H1 (cell line): ENCODE measurements around the gene TRAPPC12.

ENCODE experiments used
- CHD2 ChIP-seq: IDR thresholded peaks from 2 replicates; pipeline ENCODE4 v1.6.1; 2012; ENCODE audit warnings: low read length, improper control_type of control experiment
- CTCF ChIP-seq, 3 experiments: IDR thresholded peaks; 1 replicate in 2 of 3; 2 replicates in 1 of 3; pipeline versions ENCODE4 v1.5.1 to v1.6.1; 2011; ENCODE audit warnings: low read length in 3 of 3, mild to moderate bottlenecking in 3 of 3, inconsistent platforms in 2 of 3, low read depth in 1 of 3, moderate library complexity in 1 of 3; ENCODE audit not compliant: insufficient read depth in 1 of 3; ENCODE audit errors: control extremely low read depth in 1 of 3
- EP300 ChIP-seq, 2 experiments: IDR thresholded peaks; 1 replicate in 1 of 2; 2 replicates in 1 of 2; pipeline ENCODE4 v1.6.1; 2011 to 2012; ENCODE audit warnings: low read depth in 2 of 2, low read length in 2 of 2, mild to moderate bottlenecking in 2 of 2, borderline replicate concordance in 1 of 2, inconsistent platforms in 1 of 2, moderate library complexity in 1 of 2
- EZH2 ChIP-seq: fragments of 200-600 bp; sonication (generic); IDR thresholded peaks from 2 replicates; pipeline ENCODE4 v1.7.1; 2012; ENCODE audit warnings: low read depth, mild to moderate bottlenecking, moderate library complexity, low read length, inconsistent platforms; ENCODE audit not compliant: severe bottlenecking
- GTF2F1 ChIP-seq: IDR thresholded peaks from 2 replicates; pipeline ENCODE4 v1.6.1; 2012; ENCODE audit warnings: low read depth, low read length, improper control_type of control experiment, borderline replicate concordance
- POLR2A ChIP-seq, 2 experiments: IDR thresholded peaks; 1 replicate in 1 of 2; 2 replicates in 1 of 2; pipeline ENCODE4 v1.6.1; 2011; ENCODE audit warnings: low read depth in 2 of 2, low read length in 2 of 2, mild to moderate bottlenecking in 2 of 2; ENCODE audit errors: control extremely low read depth in 1 of 2
- RAD21 ChIP-seq, 2 experiments: IDR thresholded peaks in 1 of 2; conservative IDR thresholded peaks in 1 of 2; 2 replicates each; pipeline ENCODE4 v1.6.1; 2011; ENCODE audit warnings: low read depth in 2 of 2, low read length in 2 of 2, improper control_type of control experiment in 1 of 2, inconsistent platforms in 1 of 2, mild to moderate bottlenecking in 1 of 2, moderate library complexity in 1 of 2
- RFX5 ChIP-seq: IDR thresholded peaks from 2 replicates; pipeline ENCODE4 v1.6.1; 2011; ENCODE audit warnings: low read depth, low read length, improper control_type of control experiment, borderline replicate concordance
- SRF ChIP-seq: IDR thresholded peaks from 2 replicates; pipeline ENCODE4 v1.6.1; 2011; ENCODE audit warnings: mild to moderate bottlenecking, low read depth, low read length, moderate library complexity
- TCF12 ChIP-seq: IDR thresholded peaks from 2 replicates; pipeline ENCODE4 v1.6.1; 2011; ENCODE audit warnings: low read depth, mild to moderate bottlenecking, low read length

DNA sequence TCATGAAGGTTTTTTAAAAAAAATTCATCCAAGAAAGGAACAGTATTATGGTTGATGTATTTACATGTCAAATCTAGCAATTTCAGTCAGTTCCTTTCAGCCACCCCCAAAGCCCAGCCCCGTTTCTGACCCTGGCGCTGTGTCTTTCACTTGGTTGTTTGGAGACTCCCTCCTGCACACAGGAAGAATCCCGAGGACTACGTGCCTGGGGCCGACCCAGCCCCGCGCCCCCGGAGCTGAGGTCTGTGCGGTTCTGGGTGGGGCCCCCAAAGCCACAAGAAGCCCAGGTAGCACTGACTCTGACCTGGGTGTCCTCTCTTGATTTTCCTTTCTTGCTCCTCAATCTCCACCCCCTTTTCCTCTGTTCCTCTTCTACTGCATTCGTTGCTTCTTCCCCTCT is 49.1 kb downstream of the TRAPPC12 start:
- TF ChIP-seq CHD2 (no peak), RFX5 (no peak), TCF12 (no peak), GTF2F1 (no peak), RAD21 (IDR thresholded peaks at IDR 0.05 in 1 of 2, conservative IDR thresholded peaks at IDR 0.05 in 1 of 2; ENCODE audit: low read depth in 2 of 2, low read length in 2 of 2) (no peak), SRF (no peak), EP300 (IDR thresholded peaks at IDR 0.05; ENCODE audit: borderline replicate concordance in 1 of 2, low read depth in 2 of 2, low read length in 2 of 2) (no peak), CTCF (IDR thresholded peaks at IDR 0.05; ENCODE audit: control extremely low read depth in 1 of 3, insufficient read depth in 1 of 3, low read depth in 1 of 3, low read length in 3 of 3) (no peak), EZH2 (no peak), POLR2A (IDR thresholded peaks at IDR 0.05; ENCODE audit: control extremely low read depth in 1 of 2, low read depth in 2 of 2, low read length in 2 of 2) (no peak)
